ENCODE measurements around the gene SARNP.
"Not testable (repeated sequence)": the region's sequence is repeated elsewhere in the genome, so short reads cannot be mapped to it uniquely, and the experiment has no call there.

SARNP gene

GRCh38 chr12:55817345-55818139 lies at the start of gene SARNP, which contains the start of gene ORMDL2:
SARNP (minus strand) TSS chr12:55817724; CDS start chr12:55817701, 23 bp downstream.
ORMDL2 (plus strand) TSS chr12:55818041; CDS start chr12:55819000, 959 bp downstream.
- DNase-seq (ENCODE audit: extremely low read depth in 1 of 2, low read depth in 1 of 2) = peak; percentile 87 to 98

- DNase-seq (ENCODE audit: extremely low read depth in 1 of 2, low read depth in 1 of 2) = not testable (repeated sequence)
Measured at GRCh38 chr12:55866454-55867004, 49.0 kb upstream of the SARNP start.

- no peak for DNase-seq (ENCODE audit: extremely low read depth in 1 of 2, low read depth in 1 of 2)
Measured at GRCh38 chr12:55865327-55865726, 47.8 kb upstream of the SARNP start.

GRCh38 chr12:55862931-55863330 lies 45.4 kb upstream of the SARNP start:
- DNase-seq (ENCODE audit: extremely low read depth in 1 of 2, low read depth in 1 of 2) = not testable (repeated sequence)

GRCh38 chr12:55862286-55862685 lies 44.8 kb upstream of the SARNP start:
- no peak for DNase-seq (ENCODE audit: extremely low read depth in 1 of 2, low read depth in 1 of 2)

- no peak for DNase-seq (ENCODE audit: extremely low read depth in 1 of 2, low read depth in 1 of 2)
Measured at GRCh38 chr12:55861871-55862270, 44.3 kb upstream of the SARNP start.

GRCh38 chr12:55861396-55861795 lies 43.9 kb upstream of the SARNP start:
- DNase-seq (ENCODE audit: extremely low read depth in 1 of 2, low read depth in 1 of 2) = no peak

GRCh38 chr12:55852740-55853139 lies 35.2 kb upstream of the SARNP start:
- DNase-seq (ENCODE audit: extremely low read depth in 1 of 2, low read depth in 1 of 2) = no peak

GRCh38 chr12:55850893-55851292 lies 33.4 kb upstream of the SARNP start:
- DNase-seq (ENCODE audit: extremely low read depth in 1 of 2, low read depth in 1 of 2) = no peak

- no peak for DNase-seq (ENCODE audit: extremely low read depth in 1 of 2, low read depth in 1 of 2)
Measured at GRCh38 chr12:55850401-55850800, 32.9 kb upstream of the SARNP start.

GRCh38 chr12:55849616-55850343 lies 32.3 kb upstream of the SARNP start:
- no peak for DNase-seq (ENCODE audit: extremely low read depth in 1 of 2, low read depth in 1 of 2)

GRCh38 chr12:55847603-55848291 lies 30.2 kb upstream of the SARNP start:
- peak in 1 of 2 donors; percentile 34 for DNase-seq (ENCODE audit: extremely low read depth in 1 of 2, low read depth in 1 of 2)

- DNase-seq (ENCODE audit: extremely low read depth in 1 of 2, low read depth in 1 of 2) = peak in 1 of 2 donors; percentile 43
Measured at GRCh38 chr12:55847033-55847432, 29.5 kb upstream of the SARNP start.

GRCh38 chr12:55845785-55846496 lies 28.4 kb upstream of the SARNP start:
- no peak for DNase-seq (ENCODE audit: extremely low read depth in 1 of 2, low read depth in 1 of 2)

- DNase-seq (ENCODE audit: extremely low read depth in 1 of 2, low read depth in 1 of 2) = no peak
Measured at GRCh38 chr12:55845361-55845760, 27.8 kb upstream of the SARNP start.

- DNase-seq (ENCODE audit: extremely low read depth in 1 of 2, low read depth in 1 of 2) = no peak
Measured at GRCh38 chr12:55844961-55845360, 27.4 kb upstream of the SARNP start.

- no peak for DNase-seq (ENCODE audit: extremely low read depth in 1 of 2, low read depth in 1 of 2)
Measured at GRCh38 chr12:55843431-55843830, 25.9 kb upstream of the SARNP start.

GRCh38 chr12:55842681-55843429 lies 25.3 kb upstream of the SARNP start, which contains the start of gene MMP19:
MMP19 (minus strand) TSS chr12:55842936; CDS start chr12:55842830, 106 bp downstream.
- no peak for DNase-seq (ENCODE audit: extremely low read depth in 1 of 2, low read depth in 1 of 2)

GRCh38 chr12:55840581-55841351 lies 23.2 kb upstream of the SARNP start:
- no peak for DNase-seq (ENCODE audit: extremely low read depth in 1 of 2, low read depth in 1 of 2)

Data from stimulated activated CD8-positive, alpha-beta memory T cell treated with anti-CD3 and anti-CD28 coated beads, Interleukin-7, amount 100 ng/mL, for 48 hours (primary cell).